ENCODE results near the gene P4HA2. TPM values are rescaled to one million over a fixed set of nuclear protein-coding genes. Genes with fewer than 3 reads are reported as not detected.

Gene P4HA2
- total and polyA plus RNA-seq, 9 of the 15 experiments (the other 6 are each of a cell fraction or from before 2014, with no cell fraction given) = 9.6 to 50.0 (median 12.7) TPM

GRCh38 chr5:132251220-132251725 is 23.6 kb upstream of the P4HA2 start:
- no TSS peak for BruUV-seq (replicated peaks)
- ChIA-PET POLR2A (interaction anchor here (0.8 to 1.3 kb wide), 5 partner anchors 13 to 25 kb away, joined by 4 to 6 read pairs (median 5); partner anchors contain the start of gene P4HA2), CTCF (ENCODE audit: low intra/inter-chr PET ratio) (no interaction called here)
- Histone ChIP-seq H3K79me2 (ENCODE audit: control insufficient read depth, insufficient read depth, low read length) (no peaks in the 10 kb centered on the region), H3K9me3 (replicated peaks; ENCODE audit: control insufficient read depth, insufficient read depth, low read depth, low read length) (no peaks in the 10 kb centered on the region; the same call in 1 of the 2 replicates), H3K9ac (ENCODE audit: insufficient read depth in 1 of 2, low read depth in 2 of 2, low read length in 2 of 2) (peak overlapping the region in 1 of 2 experiments; percentile 48; a peak in 1 of 4 replicates), H4K20me1 (replicated peaks; ENCODE audit: control insufficient read depth, insufficient read depth, low read length) (no peaks in the 10 kb centered on the region), H3K4me3 (no peak overlapping the region), H3K4me1 (replicated peaks in 1 of 2; ENCODE audit: control insufficient read depth in 2 of 2, insufficient read depth in 2 of 2, low read length in 2 of 2) (peaks cover 0 to 3% of the 10 kb centered on the region in 2 experiments; a peak in 1 of 5 replicates), H3K27ac (ENCODE audit: extremely low read depth, low read depth, low read length) (no peak overlapping the region), H3K36me3 (ENCODE audit: control insufficient read depth, insufficient read depth, low read length) (no peaks in the 10 kb centered on the region), H3K4me2 (ENCODE audit: insufficient read depth, low read length) (no peak overlapping the region), H2AFZ (ENCODE audit: low read depth, low read length) (0 out of 2 replicates have a peak overlapping the region, but pooled peaks have one; percentile 7), H3K9me1 (ENCODE audit: control insufficient read depth, insufficient read depth, low read length) (no peaks in the 10 kb centered on the region), H3K27me3 (ENCODE audit: control insufficient read depth in 2 of 2, insufficient read depth in 2 of 2, low read length in 2 of 2) (no peaks in the 10 kb centered on the region)
- intact Hi-C loops (cut with micrococcal nuclease) = no loop called here
- no peak for FAIRE-seq
- in situ Hi-C loops (cut with MboI) = no loop called here
- no peak for DNase-seq (ENCODE audit: extremely low read depth in 1 of 4, low spot score in 3 of 4)
- ATAC-seq = no peak
- WGBS (ENCODE audit: insufficient coverage, low coverage, missing lambda C conversion rate) = 65% methylated on average over 10 of the region's 10 CpGs
- TF ChIP-seq ZSCAN29 (IDR thresholded peaks at IDR 0.05) (no peak), STAG1 (CRISPR knock-in tag; IDR thresholded peaks at IDR 0.05; ENCODE audit: borderline replicate concordance) (no peak), ZNF318 (IDR thresholded peaks at IDR 0.05; ENCODE audit: borderline replicate concordance in 1 of 2, low read depth in 1 of 2) (no peak), TAF7 (tag; IDR thresholded peaks at IDR 0.05) (no peak), PTBP1 (IDR thresholded peaks at IDR 0.05; ENCODE audit: low read depth, low read length) (no peak), PRDM10 (IDR thresholded peaks at IDR 0.05; ENCODE audit: partially characterized antibody) (no peak), TRIM25 (IDR thresholded peaks at IDR 0.05; ENCODE audit: borderline replicate concordance) (no peak), HSF4 (CRISPR knock-in tag; IDR thresholded peaks at IDR 0.05; ENCODE audit: borderline replicate concordance) (no peak)

All from K562 (cell line).